ENCODE data around the gene CARMIL1. TPM values are rescaled to one million over a fixed set of nuclear protein-coding genes. Genes with fewer than 3 reads are reported as not detected.

CARMIL1 gene
- polyA plus RNA-seq, 1 of the 3 experiments (the other 2 are of a cell fraction) = 1.7 TPM

DNA sequence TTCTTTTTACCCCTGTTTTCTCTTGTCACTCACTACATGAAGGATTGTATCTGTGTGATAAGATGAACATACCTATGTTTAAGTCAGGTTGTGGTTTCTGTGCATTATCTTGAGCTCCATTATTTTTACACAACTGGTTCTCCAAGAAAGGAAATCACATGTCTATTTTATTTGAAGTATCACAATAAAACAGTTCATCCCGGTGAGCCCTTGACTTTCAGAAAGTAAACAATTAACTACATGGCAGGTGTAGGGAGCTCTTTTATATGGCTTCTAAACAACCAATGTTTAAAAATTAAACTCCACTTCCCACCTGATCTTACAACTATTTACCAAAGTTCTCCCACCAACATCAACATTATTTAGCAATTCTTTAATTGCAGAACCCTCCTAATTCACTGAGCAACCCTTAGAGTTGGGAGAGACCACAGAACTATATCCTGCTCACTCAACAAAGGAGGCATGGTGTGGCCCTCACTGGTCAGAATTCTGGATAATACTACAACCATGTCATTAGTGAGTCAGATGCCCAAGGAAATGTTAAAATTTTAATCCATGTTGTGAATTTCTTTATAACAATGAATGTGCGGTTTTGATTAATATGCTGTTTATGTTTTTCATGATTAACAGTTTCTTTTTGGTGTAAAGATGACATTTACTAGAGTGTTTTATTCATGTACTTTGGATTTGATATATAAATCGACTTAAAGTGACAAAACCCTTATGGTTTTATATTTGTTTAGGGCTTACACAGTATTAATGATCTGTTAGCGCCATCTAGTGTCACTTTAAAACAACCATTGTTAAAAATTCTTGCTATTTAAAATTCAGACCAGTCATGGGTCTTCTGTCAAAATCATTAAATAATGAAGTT lies 322.9 kb downstream of the CARMIL1 start:
- no peak overlapping the region for H3K27ac ChIP-seq (ENCODE audit: low read depth in 2 of 2, low read length in 1 of 2)
- no peak overlapping the region for H3K9ac ChIP-seq
- ChIA-PET CTCF (interaction anchor here (0.6 to 4.8 kb wide), 34 partner anchors 9 to 1184 kb away, joined by 3 to 34 read pairs (median 4); partner anchors contain the start of gene CARMIL1), POLR2A (interaction anchor here (0.7 kb wide), 1 partner anchor 57 kb away, joined by 3 read pairs; no protein-coding TSS in a partner anchor)
- H3K4me2 ChIP-seq = no peak overlapping the region
- H3K27me3 ChIP-seq (ENCODE audit: insufficient read depth) = no peaks in the 10 kb centered on the region
- H4K20me1 ChIP-seq (ENCODE audit: insufficient read depth) = no peaks in the 10 kb centered on the region
- 37% methylated on average over 4 of the region's 4 CpGs for WGBS (ENCODE audit: low lambda C conversion rate)
- H3K36me3 ChIP-seq (replicated peaks in 1 of 2; ENCODE audit: control insufficient read depth in 1 of 2, insufficient read depth in 2 of 2, low read length in 1 of 2) = no peaks in the 10 kb centered on the region
- H2AFZ ChIP-seq (ENCODE audit: low read depth) = peak overlapping the region; percentile 21; the same call in 1 of the 2 replicates
- H3K9me2 ChIP-seq = no peaks in the 10 kb centered on the region
- no peaks in the 10 kb centered on the region for H3K79me2 ChIP-seq (ENCODE audit: insufficient read depth)
- no peaks in the 10 kb centered on the region; a peak in 1 of 4 replicates for H3K4me1 ChIP-seq (ENCODE audit: control insufficient read depth in 1 of 2, insufficient read depth in 2 of 2, low read depth in 1 of 2, low read length in 1 of 2)
- TF ChIP-seq, protein P1, sequence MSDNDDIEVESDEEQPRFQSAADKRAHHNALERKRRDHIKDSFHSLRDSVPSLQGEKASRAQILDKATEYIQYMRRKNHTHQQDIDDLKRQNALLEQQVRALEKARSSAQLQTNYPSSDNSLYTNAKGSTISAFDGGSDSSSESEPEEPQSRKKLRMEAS (IDR thresholded peaks at IDR 0.05; ENCODE audit: low read depth) = no peak
- TF ChIP-seq, protein P2, sequence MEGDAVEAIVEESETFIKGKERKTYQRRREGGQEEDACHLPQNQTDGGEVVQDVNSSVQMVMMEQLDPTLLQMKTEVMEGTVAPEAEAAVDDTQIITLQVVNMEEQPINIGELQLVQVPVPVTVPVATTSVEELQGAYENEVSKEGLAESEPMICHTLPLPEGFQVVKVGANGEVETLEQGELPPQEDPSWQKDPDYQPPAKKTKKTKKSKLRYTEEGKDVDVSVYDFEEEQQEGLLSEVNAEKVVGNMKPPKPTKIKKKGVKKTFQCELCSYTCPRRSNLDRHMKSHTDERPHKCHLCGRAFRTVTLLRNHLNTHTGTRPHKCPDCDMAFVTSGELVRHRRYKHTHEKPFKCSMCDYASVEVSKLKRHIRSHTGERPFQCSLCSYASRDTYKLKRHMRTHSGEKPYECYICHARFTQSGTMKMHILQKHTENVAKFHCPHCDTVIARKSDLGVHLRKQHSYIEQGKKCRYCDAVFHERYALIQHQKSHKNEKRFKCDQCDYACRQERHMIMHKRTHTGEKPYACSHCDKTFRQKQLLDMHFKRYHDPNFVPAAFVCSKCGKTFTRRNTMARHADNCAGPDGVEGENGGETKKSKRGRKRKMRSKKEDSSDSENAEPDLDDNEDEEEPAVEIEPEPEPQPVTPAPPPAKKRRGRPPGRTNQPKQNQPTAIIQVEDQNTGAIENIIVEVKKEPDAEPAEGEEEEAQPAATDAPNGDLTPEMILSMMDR (IDR thresholded peaks at IDR 0.05) = peak; percentile 80
- TF ChIP-seq, protein P3, sequence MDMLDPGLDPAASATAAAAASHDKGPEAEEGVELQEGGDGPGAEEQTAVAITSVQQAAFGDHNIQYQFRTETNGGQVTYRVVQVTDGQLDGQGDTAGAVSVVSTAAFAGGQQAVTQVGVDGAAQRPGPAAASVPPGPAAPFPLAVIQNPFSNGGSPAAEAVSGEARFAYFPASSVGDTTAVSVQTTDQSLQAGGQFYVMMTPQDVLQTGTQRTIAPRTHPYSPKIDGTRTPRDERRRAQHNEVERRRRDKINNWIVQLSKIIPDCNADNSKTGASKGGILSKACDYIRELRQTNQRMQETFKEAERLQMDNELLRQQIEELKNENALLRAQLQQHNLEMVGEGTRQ (IDR thresholded peaks at IDR 0.05; ENCODE audit: borderline replicate concordance, low read depth, low read length) = no peak
- TF ChIP-seq SMC3 (IDR thresholded peaks at IDR 0.05; ENCODE audit: low read depth, low read length) (peak; percentile 45), RAD21 (IDR thresholded peaks at IDR 0.05; ENCODE audit: low read length) (peak; percentile 85)
- no peak overlapping the region; a peak in 1 of 4 replicates for H3K4me3 ChIP-seq (ENCODE audit: low read depth in 2 of 2, low read length in 1 of 2)
- H3F3A ChIP-seq (replicated peaks; ENCODE audit: insufficient read depth) = no peaks in the 10 kb centered on the region
- DNase-seq = peak; percentile 49
- no peaks in the 10 kb centered on the region for H3K9me3 ChIP-seq

DNA sequence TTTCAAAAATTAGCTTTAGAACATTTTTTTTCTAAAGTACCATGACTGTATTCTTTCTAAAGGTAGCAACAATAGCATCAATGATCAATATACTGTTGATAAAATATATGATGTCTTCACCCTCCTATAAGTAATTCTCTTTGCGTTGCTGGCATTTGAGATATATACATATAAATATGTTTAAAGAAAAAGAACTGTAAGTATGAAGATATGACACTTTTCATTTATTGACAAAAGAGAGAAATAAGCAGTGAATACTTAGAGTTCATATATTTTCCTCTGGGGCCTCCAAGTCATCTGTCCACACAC lies 323.5 kb downstream of the CARMIL1 start:
- no peaks in the 10 kb centered on the region; a peak in 1 of 4 replicates for H3K4me1 ChIP-seq (ENCODE audit: control insufficient read depth in 1 of 2, insufficient read depth in 2 of 2, low read depth in 1 of 2, low read length in 1 of 2)
- H3F3A ChIP-seq (replicated peaks; ENCODE audit: insufficient read depth) = no peaks in the 10 kb centered on the region
- no peaks in the 10 kb centered on the region for H3K36me3 ChIP-seq (replicated peaks in 1 of 2; ENCODE audit: control insufficient read depth in 1 of 2, insufficient read depth in 2 of 2, low read length in 1 of 2)
- H3K9me2 ChIP-seq = no peaks in the 10 kb centered on the region
- ChIA-PET POLR2A (no interaction called here), CTCF (interaction anchor here (0.6 to 4.8 kb wide), 23 partner anchors 10 to 1185 kb away, joined by 3 to 34 read pairs (median 4); partner anchors contain the start of gene CARMIL1)
- no peak for DNase-seq
- WGBS (ENCODE audit: low lambda C conversion rate) = 98% methylated on average over 1 of the region's 1 CpG
- H3K9me3 ChIP-seq = no peaks in the 10 kb centered on the region
- H3K4me3 ChIP-seq (ENCODE audit: low read depth in 2 of 2, low read length in 1 of 2) = no peak overlapping the region; a peak in 1 of 4 replicates
- no peak overlapping the region for H3K9ac ChIP-seq
- no peak overlapping the region for H3K4me2 ChIP-seq
- no peak overlapping the region for H2AFZ ChIP-seq (ENCODE audit: low read depth)
- H4K20me1 ChIP-seq (ENCODE audit: insufficient read depth) = no peaks in the 10 kb centered on the region
- no peak overlapping the region for H3K27ac ChIP-seq (ENCODE audit: low read depth in 2 of 2, low read length in 1 of 2)
- no peaks in the 10 kb centered on the region for H3K27me3 ChIP-seq (ENCODE audit: insufficient read depth)
- TF ChIP-seq YY1 (IDR thresholded peaks at IDR 0.05; ENCODE audit: low read depth) = no peak
- TF ChIP-seq, protein P4, sequence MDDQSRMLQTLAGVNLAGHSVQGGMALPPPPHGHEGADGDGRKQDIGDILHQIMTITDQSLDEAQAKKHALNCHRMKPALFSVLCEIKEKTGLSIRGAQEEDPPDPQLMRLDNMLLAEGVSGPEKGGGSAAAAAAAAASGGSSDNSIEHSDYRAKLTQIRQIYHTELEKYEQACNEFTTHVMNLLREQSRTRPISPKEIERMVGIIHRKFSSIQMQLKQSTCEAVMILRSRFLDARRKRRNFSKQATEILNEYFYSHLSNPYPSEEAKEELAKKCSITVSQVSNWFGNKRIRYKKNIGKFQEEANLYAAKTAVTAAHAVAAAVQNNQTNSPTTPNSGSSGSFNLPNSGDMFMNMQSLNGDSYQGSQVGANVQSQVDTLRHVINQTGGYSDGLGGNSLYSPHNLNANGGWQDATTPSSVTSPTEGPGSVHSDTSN (IDR thresholded peaks at IDR 0.05) = no peak
- TF ChIP-seq, protein P5, sequence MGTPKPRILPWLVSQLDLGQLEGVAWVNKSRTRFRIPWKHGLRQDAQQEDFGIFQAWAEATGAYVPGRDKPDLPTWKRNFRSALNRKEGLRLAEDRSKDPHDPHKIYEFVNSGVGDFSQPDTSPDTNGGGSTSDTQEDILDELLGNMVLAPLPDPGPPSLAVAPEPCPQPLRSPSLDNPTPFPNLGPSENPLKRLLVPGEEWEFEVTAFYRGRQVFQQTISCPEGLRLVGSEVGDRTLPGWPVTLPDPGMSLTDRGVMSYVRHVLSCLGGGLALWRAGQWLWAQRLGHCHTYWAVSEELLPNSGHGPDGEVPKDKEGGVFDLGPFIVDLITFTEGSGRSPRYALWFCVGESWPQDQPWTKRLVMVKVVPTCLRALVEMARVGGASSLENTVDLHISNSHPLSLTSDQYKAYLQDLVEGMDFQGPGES (IDR thresholded peaks at IDR 0.05; ENCODE audit: low read depth, low read length) = no peak
- TF ChIP-seq JUND (IDR thresholded peaks at IDR 0.05) = no peak
- TF ChIP-seq FOSL2 (IDR thresholded peaks at IDR 0.05; ENCODE audit: borderline replicate concordance, low read depth) = no peak
- no peaks in the 10 kb centered on the region for H3K79me2 ChIP-seq (ENCODE audit: insufficient read depth)
